Panc1 (cell line): ENCODE results near the gene MSMP.

Experiments used
- TCF7L2 ChIP-seq: IDR thresholded peaks from 2 replicates; pipeline ENCODE4 v1.6.1; 2011; ENCODE audit warnings: mild to moderate bottlenecking, low read depth, low read length, inconsistent platforms
- TF ChIP-seq, protein P1 (sequence below): fragments of 450-650 bp; IDR thresholded peaks from 2 replicates; pipeline ENCODE4 v1.5.1; 2017; ENCODE audit warnings: mild to moderate bottlenecking

DNA sequence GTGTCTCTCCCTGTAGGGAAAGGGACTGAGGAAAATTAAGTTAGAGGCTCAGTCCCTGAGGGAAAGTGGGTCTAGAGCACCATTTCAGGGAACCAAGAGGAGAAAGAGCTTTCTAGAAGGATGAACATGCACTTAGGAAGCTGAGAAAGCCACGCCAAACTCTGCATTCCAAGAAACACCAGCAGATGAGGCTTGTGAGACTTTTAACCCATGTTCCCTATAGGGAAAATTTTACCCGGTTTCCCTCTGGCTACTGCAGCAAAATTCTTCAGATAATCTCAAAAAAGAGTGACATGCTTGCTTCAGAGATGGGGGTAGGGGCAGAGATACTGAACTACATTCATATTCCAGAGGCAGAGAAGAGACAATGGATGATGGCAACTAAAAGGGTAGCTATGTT is 30.6 kb downstream of the MSMP start:
- TF ChIP-seq, protein P1, sequence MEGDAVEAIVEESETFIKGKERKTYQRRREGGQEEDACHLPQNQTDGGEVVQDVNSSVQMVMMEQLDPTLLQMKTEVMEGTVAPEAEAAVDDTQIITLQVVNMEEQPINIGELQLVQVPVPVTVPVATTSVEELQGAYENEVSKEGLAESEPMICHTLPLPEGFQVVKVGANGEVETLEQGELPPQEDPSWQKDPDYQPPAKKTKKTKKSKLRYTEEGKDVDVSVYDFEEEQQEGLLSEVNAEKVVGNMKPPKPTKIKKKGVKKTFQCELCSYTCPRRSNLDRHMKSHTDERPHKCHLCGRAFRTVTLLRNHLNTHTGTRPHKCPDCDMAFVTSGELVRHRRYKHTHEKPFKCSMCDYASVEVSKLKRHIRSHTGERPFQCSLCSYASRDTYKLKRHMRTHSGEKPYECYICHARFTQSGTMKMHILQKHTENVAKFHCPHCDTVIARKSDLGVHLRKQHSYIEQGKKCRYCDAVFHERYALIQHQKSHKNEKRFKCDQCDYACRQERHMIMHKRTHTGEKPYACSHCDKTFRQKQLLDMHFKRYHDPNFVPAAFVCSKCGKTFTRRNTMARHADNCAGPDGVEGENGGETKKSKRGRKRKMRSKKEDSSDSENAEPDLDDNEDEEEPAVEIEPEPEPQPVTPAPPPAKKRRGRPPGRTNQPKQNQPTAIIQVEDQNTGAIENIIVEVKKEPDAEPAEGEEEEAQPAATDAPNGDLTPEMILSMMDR = no peak
- TF ChIP-seq TCF7L2 = no peak
